Mucosa of gallbladder (tissue), 1 donor: ENCODE measurements around the gene MAGI2. TPM values are rescaled to one million over a fixed set of nuclear protein-coding genes. Genes with fewer than 3 reads are reported as not detected.

ENCODE experiments used
- DNase-seq: peaks from one replicate; pipeline ENCODE4 v3.0.0-alpha.2; 2020; ENCODE audit warnings: low spot score
- total RNA-seq: library from RNA; stranded (reverse); gene quantifications from one replicate; pipeline ENCODE4 v1.2.1, GENCODE V29; 2021
- donor health status: DM: no; HTN: no; CAD: no.

The MAGI2 gene
- total RNA-seq, 1 donor from 2014 or later: 10.6 TPM

- DNase-seq: no peak
Measured at GRCh38 chr7:78179827-78180477, 1273.5 kb downstream of the MAGI2 start.

DNA sequence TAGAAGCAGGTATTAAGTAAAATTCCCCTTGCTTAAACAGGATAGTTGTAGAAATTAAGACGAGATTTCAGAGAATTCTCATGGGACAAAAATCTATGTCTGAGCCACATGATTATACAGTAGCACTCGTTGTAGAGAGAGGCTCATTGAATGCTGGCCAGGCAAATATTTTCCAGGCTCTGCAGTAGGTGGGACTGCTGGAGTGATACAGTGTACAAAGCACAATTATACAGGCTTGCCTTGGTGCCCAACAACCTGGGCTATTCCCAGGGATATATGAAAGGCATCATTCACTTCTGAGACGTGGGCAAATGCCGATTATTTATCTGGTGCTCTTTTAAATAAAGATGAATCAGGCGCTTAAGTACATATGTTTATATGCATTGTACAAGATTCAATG, 1274.3 kb downstream of the MAGI2 start:
- DNase-seq: no peak

DNA sequence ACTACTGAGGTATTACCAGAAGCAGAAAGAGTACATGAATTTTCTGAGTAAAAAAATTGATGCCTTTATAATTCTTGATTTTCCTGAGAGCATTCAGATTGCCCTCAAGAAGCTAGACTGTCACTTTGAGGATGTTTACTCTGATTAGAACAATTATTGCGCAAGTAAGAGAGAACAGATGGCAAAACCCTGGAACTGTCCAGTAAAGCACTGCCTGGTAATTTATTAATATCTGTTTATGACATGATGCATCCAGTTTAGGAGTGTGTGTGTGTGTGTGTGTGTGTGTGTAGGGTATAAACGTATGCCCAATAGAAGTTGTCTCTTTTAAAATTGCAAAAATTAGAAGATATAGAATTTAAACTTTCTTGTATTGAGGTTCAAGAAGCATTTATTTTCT, 1275.1 kb downstream of the MAGI2 start:
- DNase-seq: no peak

DNA sequence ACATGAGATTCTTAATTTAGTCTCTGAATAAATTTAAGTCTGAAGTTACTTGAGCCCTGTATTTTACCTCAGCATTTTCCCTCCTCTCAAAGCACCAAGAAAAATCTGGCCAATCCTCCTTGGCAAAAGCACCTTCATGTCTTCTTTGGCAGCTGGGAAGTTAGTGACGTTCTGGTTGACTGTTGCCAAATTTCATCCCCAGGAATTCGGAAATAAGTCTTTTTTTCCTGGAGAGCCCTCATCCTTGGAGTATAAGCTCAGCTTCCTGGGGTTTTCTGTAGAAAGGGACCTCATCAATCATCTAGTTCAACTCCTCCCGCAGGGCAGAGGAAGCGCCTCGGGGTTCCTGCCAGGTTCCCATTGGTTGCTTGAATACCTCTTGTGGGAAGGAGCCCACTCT, 1277.3 kb downstream of the MAGI2 start:
- no peak for DNase-seq

DNA sequence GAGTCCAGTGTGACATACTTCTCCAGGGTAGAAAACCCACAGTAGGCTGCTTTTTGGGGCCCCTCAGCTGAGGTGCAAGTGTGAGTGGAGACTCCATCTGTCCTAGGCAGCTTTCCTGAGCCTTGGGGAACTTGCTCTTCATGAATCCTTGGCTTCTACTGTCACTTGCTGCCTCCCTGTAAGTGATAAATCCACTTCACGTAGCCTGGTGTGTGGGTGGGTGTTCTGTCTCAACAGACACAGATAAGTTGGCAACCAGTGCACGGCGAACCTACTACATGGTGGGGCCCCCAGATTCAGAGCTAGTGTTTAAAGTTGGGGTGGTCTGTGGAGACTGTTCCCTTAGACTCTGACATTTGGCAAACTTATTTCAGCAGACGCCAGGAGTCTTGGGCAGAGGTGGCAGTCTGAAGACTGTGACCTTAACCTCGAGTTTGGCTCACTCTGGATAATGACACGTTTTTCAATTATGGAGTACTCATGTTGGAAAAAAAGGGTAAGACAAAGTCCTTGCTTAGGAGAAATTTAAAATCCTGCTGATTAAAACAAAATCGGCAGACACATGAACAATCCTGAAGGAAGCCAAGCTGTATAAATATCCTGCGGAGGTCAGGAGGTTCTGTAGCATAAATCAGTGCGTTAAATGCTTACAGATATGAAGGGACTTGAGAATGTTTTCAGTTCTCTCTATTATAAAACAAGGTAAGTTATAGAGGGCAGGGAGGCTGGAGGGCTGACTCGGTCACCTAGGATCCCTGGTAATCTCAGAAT, 1278.0 kb downstream of the MAGI2 start:
- no peak for DNase-seq

DNA sequence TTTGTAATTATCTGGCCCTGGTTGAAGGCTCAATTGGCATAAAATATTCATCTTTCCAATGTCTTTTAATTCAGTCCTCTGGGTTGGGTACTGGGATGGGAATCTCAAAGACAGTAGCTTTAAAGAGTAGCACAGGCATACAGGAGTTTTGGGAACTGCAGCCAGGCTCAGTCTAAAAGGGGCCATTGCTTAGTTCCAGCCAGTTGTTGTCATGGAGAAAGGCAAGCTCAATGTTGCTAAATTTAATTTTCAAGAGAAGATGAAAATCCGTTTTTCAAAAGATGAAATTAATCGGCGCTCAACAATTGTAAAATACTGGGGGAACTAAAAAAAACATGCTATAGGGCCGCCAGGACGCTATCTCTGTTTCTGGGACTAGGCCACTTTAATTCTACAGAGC, 1279.8 kb downstream of the MAGI2 start:
- no peak for DNase-seq

DNA sequence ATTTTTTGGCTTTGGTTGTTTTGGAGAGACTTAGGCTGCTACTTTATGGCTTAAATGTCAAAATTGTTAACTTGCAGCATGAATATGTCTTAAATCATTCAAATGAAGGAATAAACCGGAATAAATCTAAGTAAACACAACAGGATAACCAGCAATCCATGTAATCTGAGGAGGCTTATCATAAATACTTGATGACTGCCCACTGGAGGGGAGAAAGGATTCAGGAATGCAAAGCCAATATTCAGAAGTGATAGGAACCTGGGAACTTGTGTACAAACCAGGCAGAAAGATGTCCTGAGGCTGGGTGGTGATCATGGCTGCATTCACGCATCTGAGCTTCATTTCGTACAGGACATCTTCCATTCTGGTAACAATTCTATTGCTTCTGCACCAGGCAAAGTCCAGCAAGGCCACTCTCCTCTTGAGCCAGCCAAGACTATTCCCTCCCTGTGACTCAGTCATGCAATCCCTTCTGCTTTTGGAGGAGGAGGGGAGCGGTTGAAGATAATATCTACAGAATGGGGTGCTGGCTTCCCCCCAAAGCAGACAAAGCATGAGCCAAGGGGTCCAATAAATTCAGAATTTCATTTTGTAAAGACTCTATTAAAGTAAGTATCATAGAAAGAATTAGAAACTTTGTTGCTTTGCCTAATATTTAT, 1280.4 kb downstream of the MAGI2 start:
- DNase-seq: no peak

- no peak for DNase-seq
Measured at GRCh38 chr7:78172267-78172757, 1281.2 kb downstream of the MAGI2 start.

GRCh38 chr7:78171398-78171797, 1282.1 kb downstream of the MAGI2 start:
- DNase-seq: no peak

DNA sequence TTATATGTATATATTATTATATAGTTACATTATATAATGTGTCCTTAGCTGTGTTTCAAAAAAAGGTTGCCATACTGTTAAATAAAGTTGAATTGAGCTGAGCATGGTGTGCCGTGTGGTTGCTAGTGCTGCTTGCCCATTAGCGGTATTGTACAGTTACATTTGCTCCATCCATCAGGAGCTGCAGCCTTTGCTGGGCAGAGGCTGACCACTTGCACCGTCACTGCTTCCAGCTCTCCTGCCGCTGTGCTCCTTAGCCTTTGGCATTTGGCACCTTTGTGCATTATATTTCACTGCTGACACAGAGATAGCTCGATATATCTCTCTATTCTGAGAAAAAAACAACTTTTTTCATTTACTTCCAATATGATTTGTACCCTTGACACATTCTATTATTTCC, 1282.7 kb downstream of the MAGI2 start:
- DNase-seq: no peak

DNA sequence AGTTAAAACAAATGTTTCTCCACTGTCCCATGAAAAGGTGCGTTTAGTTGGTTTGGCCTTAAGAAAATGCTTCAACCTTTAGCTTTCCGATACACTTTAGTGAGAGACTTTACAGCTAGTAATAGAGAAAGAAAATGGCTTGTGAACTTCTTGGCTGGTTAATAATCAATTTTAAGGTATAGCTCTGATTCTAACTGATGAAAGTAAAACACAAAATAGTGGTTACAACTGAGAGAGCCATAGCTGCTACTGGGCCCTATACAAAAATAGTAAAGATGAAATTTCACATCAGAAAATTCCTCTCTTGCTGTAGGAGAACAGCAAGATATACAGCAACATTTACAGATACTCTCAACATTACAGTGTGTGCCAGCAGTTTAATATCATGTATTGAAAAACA, 1283.5 kb downstream of the MAGI2 start:
- no peak for DNase-seq

GRCh38 chr7:78168865-78169264, 1284.6 kb downstream of the MAGI2 start:
- no peak for DNase-seq

GRCh38 chr7:78167860-78168259, 1285.6 kb downstream of the MAGI2 start:
- DNase-seq: no peak

DNA sequence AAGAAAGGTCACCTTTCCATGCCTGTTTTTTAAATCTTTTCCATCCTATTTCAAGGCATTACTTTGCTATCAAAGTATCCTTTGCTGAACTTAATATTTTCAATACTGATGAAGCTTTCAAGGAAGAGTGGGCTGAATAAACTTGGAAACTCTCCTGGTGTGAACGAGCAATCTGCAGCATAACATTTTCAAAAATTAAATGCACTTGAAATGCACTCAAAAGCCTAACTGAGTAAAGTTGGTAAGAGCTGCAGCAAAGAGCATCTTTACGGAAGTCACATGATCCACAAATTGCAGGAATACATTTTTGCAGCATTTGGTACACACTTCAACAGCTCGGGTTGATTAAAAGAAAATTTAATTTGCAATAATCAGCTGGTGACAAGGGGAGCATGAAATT, 1287.6 kb downstream of the MAGI2 start:
- DNase-seq: no peak

DNA sequence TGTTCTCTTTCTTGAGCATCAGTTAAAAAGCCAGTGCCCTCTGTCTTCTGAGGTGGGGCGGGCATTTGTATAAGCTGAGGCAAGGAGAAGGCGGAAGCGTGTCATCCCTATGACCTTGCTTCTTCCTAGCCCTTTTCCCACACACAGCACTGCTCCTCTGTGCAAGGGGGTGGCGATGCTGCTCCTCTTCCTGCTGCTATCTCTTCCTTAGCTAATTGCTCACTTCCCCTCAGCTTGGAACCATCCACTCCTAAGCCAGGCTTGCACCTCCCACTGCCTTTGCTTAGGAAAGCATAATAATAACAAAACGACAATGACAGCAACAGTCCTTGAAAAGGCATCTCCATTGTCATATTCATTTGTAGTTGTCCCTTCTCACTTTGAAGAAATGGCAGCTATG, 1288.0 kb downstream of the MAGI2 start:
- no peak for DNase-seq

- no peak for DNase-seq
Measured at GRCh38 chr7:78164459-78164858, 1289.0 kb downstream of the MAGI2 start.

- no peak for DNase-seq
Measured at GRCh38 chr7:78161781-78162180, 1291.7 kb downstream of the MAGI2 start.

DNA sequence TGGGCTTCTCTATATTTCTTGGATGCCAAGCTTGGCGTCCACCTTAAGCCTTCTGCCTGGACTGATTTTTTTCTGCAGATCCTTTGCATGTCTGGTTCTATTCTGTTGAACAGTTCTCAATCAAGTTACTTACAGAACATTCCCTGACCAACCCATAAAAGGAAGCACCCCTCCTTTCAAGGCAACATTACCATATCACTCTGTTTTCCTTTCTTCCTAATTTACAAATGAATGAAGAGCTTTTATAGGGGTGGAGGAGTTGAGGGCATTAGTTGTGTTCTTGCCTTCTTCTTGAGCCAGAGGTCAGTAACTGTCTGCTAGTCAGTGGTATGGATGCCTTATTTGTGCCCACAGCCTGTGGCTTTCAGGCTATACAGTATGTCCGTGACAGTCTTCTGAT, 1293.9 kb downstream of the MAGI2 start:
- no peak for DNase-seq

- no peak for DNase-seq
Measured at GRCh38 chr7:78153285-78153684, 1300.2 kb downstream of the MAGI2 start.

GRCh38 chr7:78151229-78151628, 1302.2 kb downstream of the MAGI2 start:
- DNase-seq: no peak

- DNase-seq: no peak
Measured at GRCh38 chr7:78149787-78150186, 1303.7 kb downstream of the MAGI2 start.

GRCh38 chr7:78148166-78148894, 1305.1 kb downstream of the MAGI2 start:
- no peak for DNase-seq
